Right lobe of liver (tissue), 6 donors: Measurements from ENCODE around the gene ERC2. TPM values are rescaled to one million over a fixed set of nuclear protein-coding genes. Genes with fewer than 3 reads are reported as not detected.

Experiments
- ATAC-seq, 4 donors: fragments of 200-7000 bp; cut with Tn5 transposase; one replicate each; pipeline ENCODE4 v1.9.1; 2020; ENCODE audit warnings: mild to moderate bottlenecking in 4 of 4, moderate library complexity in 4 of 4
- DNase-seq, 3 donors: peaks; one replicate each; pipeline ENCODE4 v3.0.0-alpha.2; 2020
- H3K27ac ChIP-seq, 3 donors: fragments of 200-600 bp; one replicate each; pipeline ENCODE4 v1.8.0; 2022
- H3K27me3 ChIP-seq, 2 donors: fragments of 200-600 bp; one replicate each; pipeline ENCODE4 v1.8.0; 2022
- H3K36me3 ChIP-seq, 4 donors: fragments of 200-600 bp; sonication (generic) in 1 of 4; one replicate each; pipeline versions ENCODE4 v1.5.1 to v1.8.0; 2017 to 2022; ENCODE audit warnings: control low read depth in 1 of 4
- H3K4me1 ChIP-seq, 4 donors: fragments of 200-600 bp; sonication (generic) in 1 of 4; one replicate each; pipeline versions ENCODE4 v1.5.1 to v1.8.0; 2017 to 2022; ENCODE audit warnings: control low read depth in 1 of 4
- H3K4me3 ChIP-seq, 3 donors: fragments of 200-600 bp; one replicate each; pipeline ENCODE4 v1.8.0; 2022
- H3K9me3 ChIP-seq, 4 donors: fragments of 200-600 bp; sonication (generic) in 1 of 4; one replicate each; pipeline versions ENCODE4 v1.5.1 to v1.8.0; 2017 to 2022; ENCODE audit warnings: control low read depth in 1 of 4
- CTCF ChIP-seq, 4 donors: fragments of 200-600 bp in 3 of 4; fragments of 450-650 bp in 1 of 4; IDR thresholded peaks; one replicate each; pipeline versions ENCODE4 v1.5.1 to v1.8.0; 2016 to 2022; ENCODE audit warnings: antibody characterized with exemption in 4 of 4, mild to moderate bottlenecking in 2 of 4
- POLR2A ChIP-seq: fragments of 450-650 bp; IDR thresholded peaks from one replicate; pipeline ENCODE4 v1.6.1; 2017; ENCODE audit warnings: antibody characterized with exemption, mild to moderate bottlenecking
- WGBS: methylation state at CpG from one replicate; pipeline ENCODE4 v1.1.6; 2018; ENCODE audit warnings: low coverage, low lambda C conversion rate; ENCODE audit not compliant: insufficient coverage; ENCODE audit errors: missing lambda C conversion rate; 5-methylcytosine and 5-hydroxymethylcytosine counted together
- intact Hi-C, 2 donors: fragments of 100-400 bp; cut with DNase I; formaldehyde crosslinking; loops; one replicate each; pipeline versions ENCODE4 v1.11.2 to v1.14.1; 2022
- total RNA-seq, 6 experiments: library from RNA; depleted of rRNA in 2 of 6; stranded (reverse); fragments of >200 nt in 2 of 6; fragmentation: NEBNext Ultra II Directional in 3 of 6; extraction: Animal tissue kit (Norgen Biotek cat#: 25700) in 3 of 6; gene quantifications; one replicate each; pipeline versions ENCODE4 v1.1.0 to v1.2.4, GENCODE V29; 2016 to 2023
- donor health status: DM: no; HTN: yes; CAD: no.
- donor health status: DM: no; HTN: no; CAD: no.
- donor health status: DM: no; HTN: no; CAD: no.
- donor health status: DM: no; HTN: yes; CAD: no.
- donor health status: DM: no; HTN: yes; CAD: no.

Gene ERC2
- total RNA-seq, 6 experiments from 2014 or later: not detected

- no peaks in the 10 kb centered on the region for H3K36me3 ChIP-seq
- TF ChIP-seq POLR2A (no peak), CTCF (IDR thresholded peaks at IDR 0.05) (no peak)
- H3K9me3 ChIP-seq: no peaks in the 10 kb centered on the region
- no CpG with 5 or more reads among the region's 2 CpGs for WGBS
- H3K27ac ChIP-seq: no peak overlapping the region
- ATAC-seq (no peak), DNase-seq (no peak)
- H3K4me3 ChIP-seq: no peak overlapping the region
- H3K27me3 ChIP-seq: no peaks in the 10 kb centered on the region
- no peaks in the 10 kb centered on the region for H3K4me1 ChIP-seq
- intact Hi-C loops: no loop called here
These were observed 278.7 kb downstream of the ERC2 start for GRCh38 chr3:56189536-56189935.

- H3K36me3 ChIP-seq: no peaks in the 10 kb centered on the region
- no peak overlapping the region for H3K27ac ChIP-seq
- H3K9me3 ChIP-seq: no peaks in the 10 kb centered on the region
- no peak overlapping the region for H3K4me3 ChIP-seq
- WGBS: 69% methylated on average over 7 of the region's 9 CpGs
- DNase-seq (no peak), ATAC-seq (no peak)
- H3K4me1 ChIP-seq: no peaks in the 10 kb centered on the region
- intact Hi-C loops: no loop called here
- no peaks in the 10 kb centered on the region for H3K27me3 ChIP-seq
- TF ChIP-seq POLR2A: no peak
- TF ChIP-seq CTCF (IDR thresholded peaks at IDR 0.05): no peak
These were observed 280.1 kb downstream of the ERC2 start for GRCh38 chr3:56188201-56188600.

GRCh38 chr3:56187051-56187450 is 281.2 kb downstream of the ERC2 start:
- DNase-seq (no peak), ATAC-seq (peak in 3 of 4 donors; percentile 29 to 59 (median 55))
- TF ChIP-seq CTCF (IDR thresholded peaks at IDR 0.05): no peak
- TF ChIP-seq POLR2A: no peak
- Histone ChIP-seq H3K4me3 (no peak overlapping the region), H3K4me1 (no peaks in the 10 kb centered on the region), H3K27ac (no peak overlapping the region), H3K9me3 (no peaks in the 10 kb centered on the region), H3K36me3 (no peaks in the 10 kb centered on the region), H3K27me3 (no peaks in the 10 kb centered on the region)
- WGBS: 0% methylated on average over 1 of the region's 2 CpGs
- intact Hi-C loops: no loop called here

GRCh38 chr3:56185827-56186226 is 282.4 kb downstream of the ERC2 start:
- DNase-seq: no peak
- H3K9me3 ChIP-seq: no peaks in the 10 kb centered on the region
- no peaks in the 10 kb centered on the region for H3K4me1 ChIP-seq
- H3K27ac ChIP-seq: no peak overlapping the region
- no peak overlapping the region for H3K4me3 ChIP-seq
- TF ChIP-seq CTCF (IDR thresholded peaks at IDR 0.05) (no peak), POLR2A (no peak)
- ATAC-seq: no peak
- 100% methylated on average over 1 of the region's 1 CpG for WGBS
- no peaks in the 10 kb centered on the region for H3K27me3 ChIP-seq
- no peaks in the 10 kb centered on the region for H3K36me3 ChIP-seq
- intact Hi-C loops: no loop called here

GRCh38 chr3:56183529-56183928 is 284.7 kb downstream of the ERC2 start:
- intact Hi-C loops: no loop called here
- no peaks in the 10 kb centered on the region for H3K4me1 ChIP-seq
- no peaks in the 10 kb centered on the region for H3K36me3 ChIP-seq
- no peaks in the 10 kb centered on the region for H3K27me3 ChIP-seq
- WGBS: 43% methylated on average over 4 of the region's 4 CpGs
- no peak for ATAC-seq
- no peak overlapping the region for H3K27ac ChIP-seq
- TF ChIP-seq POLR2A: no peak
- TF ChIP-seq CTCF (IDR thresholded peaks at IDR 0.05): no peak
- no peaks in the 10 kb centered on the region for H3K9me3 ChIP-seq
- no peak for DNase-seq
- H3K4me3 ChIP-seq: no peak overlapping the region
